Ascending aorta (tissue), 2 donors: ENCODE measurements around the gene CLDN11. TPM values are rescaled to one million over a fixed set of nuclear protein-coding genes. Genes with fewer than 3 reads are reported as not detected.

Experiments used
- DNase-seq, 2 donors: peaks; one replicate each; pipeline ENCODE4 v3.0.0-alpha.2; 2019; ENCODE audit warnings: low spot score in 2 of 2
- H3K27ac ChIP-seq, 2 donors: fragments of 200-600 bp; sonication (generic); one replicate each; pipeline ENCODE4 v1.5.1; 2016 to 2017; ENCODE audit warnings: mild to moderate bottlenecking in 1 of 2
- H3K27me3 ChIP-seq: fragments of 200-600 bp; sonication (generic); one replicate; pipeline ENCODE4 v1.5.1; 2017
- H3K36me3 ChIP-seq, 2 donors: fragments of 200-600 bp; sonication (generic); one replicate each; pipeline ENCODE4 v1.5.1; 2016
- H3K4me1 ChIP-seq, 2 donors: fragments of 200-600 bp; sonication (generic); one replicate each; pipeline ENCODE4 v1.5.1; 2016 to 2017; ENCODE audit warnings: mild to moderate bottlenecking in 1 of 2
- H3K4me3 ChIP-seq, 2 donors: fragments of 200-600 bp; sonication (generic); one replicate each; pipeline ENCODE4 v1.5.1; 2016 to 2017; ENCODE audit warnings: mild to moderate bottlenecking in 1 of 2
- H3K9me3 ChIP-seq, 2 donors: fragments of 200-600 bp; sonication (generic); one replicate each; pipeline ENCODE4 v1.5.1; 2016
- CTCF ChIP-seq, 3 experiments: fragments of 200-600 bp in 2 of 3; fragments of 450-650 bp in 1 of 3; sonication (generic) in 2 of 3; IDR thresholded peaks; one replicate each; pipeline ENCODE4 v1.5.1; 2016 to 2019; ENCODE audit warnings: antibody characterized with exemption in 3 of 3, mild to moderate bottlenecking in 1 of 3, moderate library complexity in 1 of 3
- intact Hi-C: fragments of 100-400 bp; cut with DNase I; formaldehyde crosslinking; loops from one replicate; pipeline ENCODE4 v1.15.1; 2023
- total RNA-seq: library from RNA; depleted of rRNA; stranded (reverse); fragments of >200 nt; gene quantifications from one replicate; pipeline ENCODE4 v1.1.0, GENCODE V29; 2016

Gene CLDN11
- total RNA-seq, 1 donor from 2014 or later: 7.0 TPM

GRCh38 chr3:170428095-170428494 is 9.4 kb downstream of the CLDN11 start:
- no peak overlapping the region for H3K27ac ChIP-seq
- DNase-seq: no peak
- no peaks in the 10 kb centered on the region for H3K27me3 ChIP-seq
- H3K36me3 ChIP-seq: no peaks in the 10 kb centered on the region
- TF ChIP-seq CTCF (IDR thresholded peaks at IDR 0.05): no peak
- no peaks in the 10 kb centered on the region for H3K4me1 ChIP-seq
- no peaks in the 10 kb centered on the region for H3K9me3 ChIP-seq
- H3K4me3 ChIP-seq: no peak overlapping the region
- intact Hi-C loops: no loop called here

GRCh38 chr3:170429050-170429449 is 10.4 kb downstream of the CLDN11 start:
- DNase-seq: no peak
- no peaks in the 10 kb centered on the region for H3K9me3 ChIP-seq
- no peaks in the 10 kb centered on the region for H3K27me3 ChIP-seq
- H3K4me3 ChIP-seq: no peak overlapping the region
- TF ChIP-seq CTCF (IDR thresholded peaks at IDR 0.05): no peak
- no peaks in the 10 kb centered on the region for H3K36me3 ChIP-seq
- no peaks in the 10 kb centered on the region for H3K4me1 ChIP-seq
- intact Hi-C loops: no loop called here
- no peak overlapping the region for H3K27ac ChIP-seq

- intact Hi-C loops: no loop called here
These were observed 12.4 kb downstream of the CLDN11 start for GRCh38 chr3:170431054-170431453.

GRCh38 chr3:170432416-170432815 is 13.7 kb downstream of the CLDN11 start:
- no peaks in the 10 kb centered on the region for H3K27me3 ChIP-seq
- H3K4me3 ChIP-seq: no peak overlapping the region
- no peak overlapping the region for H3K27ac ChIP-seq
- no peaks in the 10 kb centered on the region for H3K9me3 ChIP-seq
- no peaks in the 10 kb centered on the region for H3K4me1 ChIP-seq
- no peak for TF ChIP-seq CTCF (IDR thresholded peaks at IDR 0.05)
- no peak for DNase-seq
- intact Hi-C loops: no loop called here
- H3K36me3 ChIP-seq: no peaks in the 10 kb centered on the region

More at GRCh38 chr3:170431054-170431453, 12.4 kb downstream of the CLDN11 start:
- Histone ChIP-seq H3K4me3 (no peak overlapping the region), H3K27ac (no peak overlapping the region), H3K27me3 (no peaks in the 10 kb centered on the region), H3K4me1 (no peaks in the 10 kb centered on the region), H3K36me3 (no peaks in the 10 kb centered on the region), H3K9me3 (no peaks in the 10 kb centered on the region)
- no peak for DNase-seq
- no peak for TF ChIP-seq CTCF (IDR thresholded peaks at IDR 0.05)

- H3K36me3 ChIP-seq: no peaks in the 10 kb centered on the region
- intact Hi-C loops: no loop called here
- no peaks in the 10 kb centered on the region for H3K4me1 ChIP-seq
- no peaks in the 10 kb centered on the region for H3K27me3 ChIP-seq
- H3K4me3 ChIP-seq: no peak overlapping the region
- no peak for DNase-seq
- H3K9me3 ChIP-seq: no peaks in the 10 kb centered on the region
- no peak for TF ChIP-seq CTCF (IDR thresholded peaks at IDR 0.05)
- no peak overlapping the region for H3K27ac ChIP-seq
These were observed 18.0 kb downstream of the CLDN11 start for GRCh38 chr3:170436697-170437096.

GRCh38 chr3:170437176-170437575 is 18.5 kb downstream of the CLDN11 start:
- Histone ChIP-seq H3K36me3 (no peaks in the 10 kb centered on the region), H3K4me1 (no peaks in the 10 kb centered on the region), H3K9me3 (no peaks in the 10 kb centered on the region), H3K27ac (no peak overlapping the region), H3K27me3 (no peaks in the 10 kb centered on the region), H3K4me3 (no peak overlapping the region)
- DNase-seq: no peak
- TF ChIP-seq CTCF (IDR thresholded peaks at IDR 0.05): no peak
- intact Hi-C loops: no loop called here
